ENCODE measurements around the gene ARHGAP20.
"Not testable (repeated sequence)": the region's sequence is repeated elsewhere in the genome, so short reads cannot be mapped to it uniquely, and the experiment has no call there.

The ARHGAP20 gene

DNA sequence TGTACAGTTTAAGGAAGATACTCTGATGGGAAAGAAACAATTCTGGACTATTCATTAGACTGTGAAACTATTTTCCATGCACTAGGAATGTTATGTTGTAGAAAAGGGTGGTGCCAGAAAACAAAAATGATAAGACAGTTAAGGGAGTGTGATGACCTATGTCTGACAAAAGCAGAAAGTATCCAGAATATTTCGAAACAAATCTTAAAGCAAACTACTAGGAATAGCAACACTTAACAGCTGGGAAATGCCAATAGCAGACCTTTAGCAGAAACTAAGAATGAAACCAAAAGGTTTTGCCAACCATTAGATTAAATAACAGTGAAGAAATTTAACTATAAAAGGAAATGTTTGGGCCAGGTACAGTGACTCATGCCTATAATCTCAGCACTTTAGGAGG is 3.3 kb upstream of the ARHGAP20 start:
- DNase-seq (ENCODE audit: low read depth in 2 of 2) = no peak

DNA sequence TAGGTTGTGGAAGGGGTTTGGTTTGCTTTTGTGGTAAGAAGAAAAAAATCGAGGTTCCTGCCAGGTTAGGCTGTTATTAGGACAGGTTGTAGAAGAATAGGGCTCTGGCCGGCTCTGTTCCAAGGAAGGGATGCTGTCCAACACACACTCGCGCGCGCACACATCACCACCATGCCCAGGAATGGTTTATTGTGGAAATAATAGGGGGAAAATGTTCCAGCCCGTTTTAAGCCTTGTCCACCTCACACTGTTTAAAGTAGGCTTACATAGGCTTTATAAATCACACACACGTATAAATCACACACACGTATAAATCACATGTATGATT is 1.2 kb upstream of the ARHGAP20 start:
- DNase-seq (ENCODE audit: low read depth in 2 of 2) = no peak

DNA sequence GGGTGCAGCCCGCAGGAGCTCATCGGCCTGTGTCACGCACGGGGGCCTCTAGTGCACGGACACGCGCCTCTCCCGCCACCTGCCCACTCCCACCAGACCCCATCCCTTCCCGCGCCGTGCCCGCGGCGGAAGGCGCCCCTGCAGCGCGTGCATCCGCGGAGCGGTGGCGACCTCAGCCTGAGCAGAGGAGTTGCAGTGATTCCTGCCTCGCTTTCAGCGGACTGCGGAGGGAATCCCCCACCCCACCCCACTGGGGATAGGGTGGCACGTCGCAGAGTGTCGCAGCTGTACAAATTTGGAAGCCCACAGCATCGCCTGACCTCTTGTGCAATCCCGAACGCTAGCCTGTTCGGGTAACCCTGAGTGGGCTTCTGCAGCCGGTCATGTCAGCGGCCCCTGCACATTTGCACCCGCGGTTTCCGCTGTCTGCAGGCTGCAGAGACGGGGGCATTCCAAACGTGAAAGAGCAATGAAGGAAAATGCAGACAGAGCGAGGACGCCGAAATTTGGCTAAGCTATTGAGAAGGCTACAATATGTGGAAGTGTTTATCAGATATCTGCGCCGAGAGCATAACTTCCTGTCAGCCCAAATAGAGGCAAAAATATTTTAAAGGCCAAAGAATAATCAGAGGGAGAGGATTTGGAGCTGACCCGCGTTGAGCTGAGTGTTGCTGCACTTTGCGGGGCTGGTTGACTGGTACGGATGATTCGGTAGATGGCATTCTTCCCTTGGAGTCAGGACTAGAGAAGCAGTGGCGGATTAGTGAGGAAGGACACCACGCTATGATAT is 617 bp upstream of the ARHGAP20 start:
- no peak for DNase-seq (ENCODE audit: low read depth in 2 of 2)

DNA sequence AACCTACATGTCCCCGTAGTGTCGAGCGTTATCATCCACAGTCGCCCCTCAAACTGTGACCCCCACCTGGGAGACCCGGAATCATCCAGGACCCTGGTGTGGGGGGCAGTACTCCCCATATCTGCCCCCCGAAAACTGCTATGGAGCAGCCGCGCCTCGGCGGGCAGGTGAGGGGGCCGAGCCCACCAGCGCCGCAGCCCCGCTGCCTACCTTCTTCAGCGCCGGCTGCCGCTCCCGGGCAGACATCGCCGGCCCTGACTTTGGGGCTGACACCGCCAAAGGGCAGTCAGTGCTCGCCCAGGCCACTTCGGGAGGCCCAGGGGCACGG is 825 bp downstream of the ARHGAP20 start:
- no peak for DNase-seq (ENCODE audit: low read depth in 2 of 2)

DNA sequence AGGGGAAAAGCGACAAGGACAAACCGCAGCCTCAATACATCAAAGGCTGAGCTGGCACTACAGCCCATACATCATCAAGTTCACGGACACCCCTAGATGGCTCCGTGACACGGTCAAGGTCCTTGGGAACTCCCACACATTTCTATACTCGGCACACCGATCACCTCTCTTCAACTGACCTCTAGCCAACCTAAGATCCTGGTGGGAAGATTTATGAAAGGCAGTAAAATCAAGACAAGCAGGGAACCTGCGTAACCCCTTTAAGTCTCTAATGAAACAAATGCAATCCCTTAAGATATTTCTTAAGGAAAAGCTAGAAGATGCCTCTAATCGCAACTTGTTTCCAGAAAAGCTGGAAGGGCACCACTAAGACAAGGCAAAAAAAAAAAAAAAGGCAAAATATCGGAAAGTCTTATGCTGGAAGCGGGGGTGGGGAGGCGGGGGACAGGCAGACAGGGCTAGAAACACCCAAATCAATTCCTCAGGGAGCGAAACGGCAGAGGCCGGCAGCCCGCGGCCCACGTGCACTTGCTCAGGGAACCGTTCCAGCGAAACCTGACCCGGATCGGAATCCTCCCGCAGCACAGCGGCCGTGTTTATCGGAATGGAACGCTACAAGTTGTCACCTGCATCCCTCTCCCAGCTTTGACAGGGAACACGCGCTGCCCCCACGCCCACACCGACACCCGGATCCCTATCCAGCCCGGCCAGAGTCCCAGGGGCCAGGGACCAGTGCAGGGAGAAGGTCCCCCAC is 1.4 kb downstream of the ARHGAP20 start:
- no peak for DNase-seq (ENCODE audit: low read depth in 2 of 2)

DNA sequence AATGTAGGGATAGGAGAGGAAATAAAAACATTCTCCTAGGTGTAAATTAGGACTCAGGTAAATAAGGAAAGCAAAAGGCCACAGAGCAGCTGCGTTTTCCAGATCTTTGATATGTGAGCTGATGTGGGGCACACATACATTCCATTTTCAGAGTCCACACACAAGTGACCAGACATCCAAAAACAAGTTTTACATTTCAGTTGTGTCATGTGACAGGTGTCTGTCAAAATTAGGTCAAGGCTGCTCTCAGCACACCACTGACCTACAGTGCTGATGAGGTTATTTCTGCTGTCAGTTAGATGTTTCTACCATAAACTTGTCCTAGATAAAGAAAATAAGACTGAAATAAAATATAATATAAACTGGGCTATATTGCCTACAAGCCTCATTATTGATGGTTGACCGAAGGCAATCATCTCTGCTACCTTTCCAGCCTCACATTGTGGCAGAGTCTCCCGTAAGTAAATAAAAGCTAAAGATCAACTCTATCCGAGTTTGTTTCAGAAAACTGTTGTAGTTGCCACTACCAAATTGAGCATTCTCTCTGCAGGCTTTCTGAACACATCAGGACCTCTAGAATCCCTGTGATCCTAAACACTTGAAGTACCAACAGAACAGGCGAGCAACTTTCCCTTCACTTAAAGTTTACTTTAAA is 7.9 kb downstream of the ARHGAP20 start:
- DNase-seq (ENCODE audit: low read depth in 2 of 2) = no peak

DNA sequence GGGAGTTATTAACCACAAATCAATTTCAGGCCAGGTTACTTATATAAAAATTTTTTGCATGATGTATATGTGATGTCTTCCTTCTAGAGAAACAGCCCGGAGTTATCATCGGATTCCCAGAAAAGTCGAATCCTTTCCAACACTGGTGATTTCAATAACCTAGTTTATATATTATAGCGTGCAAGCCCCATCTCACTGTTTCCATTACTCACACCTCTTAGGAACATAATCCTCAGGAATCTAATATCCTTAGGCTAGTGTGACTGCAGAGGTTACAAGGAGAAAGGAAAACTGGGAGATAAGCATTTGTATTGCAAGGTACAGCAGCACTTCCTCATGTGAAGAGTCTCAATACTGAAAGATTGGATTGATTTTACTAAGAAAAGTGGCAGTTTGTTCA is 20.3 kb downstream of the ARHGAP20 start:
- DNase-seq (ENCODE audit: low read depth in 2 of 2) = no peak

DNA sequence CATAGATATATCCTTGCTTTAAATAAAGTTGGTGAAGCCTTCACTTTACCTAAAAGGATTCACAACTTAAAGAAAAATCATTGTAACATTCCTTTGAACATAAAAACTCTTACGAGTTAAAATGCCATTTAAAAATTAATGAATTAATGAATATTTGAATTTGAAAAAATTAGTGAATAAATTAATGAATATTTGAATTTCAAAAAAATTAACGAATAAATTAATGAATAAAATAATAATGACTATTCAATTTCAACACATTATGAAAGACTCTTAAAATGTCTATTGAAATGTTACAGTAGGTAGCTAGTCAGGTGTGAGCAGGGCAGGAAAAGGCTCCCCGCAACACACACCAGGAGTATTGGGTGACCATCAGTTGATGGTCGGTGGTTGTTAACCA is 22.9 kb downstream of the ARHGAP20 start:
- no peak for DNase-seq (ENCODE audit: low read depth in 2 of 2)

DNA sequence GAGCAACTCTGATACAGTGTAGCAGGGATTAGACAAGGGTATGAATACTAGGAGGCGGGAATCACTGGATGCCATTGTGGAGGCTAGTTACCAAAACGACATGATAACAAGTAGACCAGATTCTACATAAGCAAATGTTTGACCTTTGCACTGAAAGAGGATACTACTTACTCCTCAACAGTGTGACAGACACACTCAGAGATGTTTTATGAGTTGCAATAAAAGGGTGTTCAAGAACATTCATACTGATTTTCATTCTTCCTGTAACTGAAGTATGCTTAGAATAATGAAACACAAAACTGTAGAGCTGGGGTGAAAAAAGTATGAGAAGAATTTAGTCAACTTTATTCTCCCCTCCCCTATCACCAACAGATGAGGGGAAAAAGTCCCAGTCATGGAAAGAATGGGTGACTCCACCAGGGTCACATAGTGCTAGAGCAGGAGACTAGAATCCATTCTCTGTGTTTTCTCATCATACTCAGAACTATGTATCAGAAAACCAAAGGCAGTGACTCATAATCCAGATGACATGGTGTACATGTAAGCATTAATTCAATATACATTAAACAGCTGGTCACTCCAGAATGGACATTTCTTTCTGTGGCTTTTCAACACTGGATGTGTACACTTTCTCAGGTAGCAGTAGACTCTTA is 32.8 kb downstream of the ARHGAP20 start:
- DNase-seq (ENCODE audit: low read depth in 2 of 2) = no peak

DNA sequence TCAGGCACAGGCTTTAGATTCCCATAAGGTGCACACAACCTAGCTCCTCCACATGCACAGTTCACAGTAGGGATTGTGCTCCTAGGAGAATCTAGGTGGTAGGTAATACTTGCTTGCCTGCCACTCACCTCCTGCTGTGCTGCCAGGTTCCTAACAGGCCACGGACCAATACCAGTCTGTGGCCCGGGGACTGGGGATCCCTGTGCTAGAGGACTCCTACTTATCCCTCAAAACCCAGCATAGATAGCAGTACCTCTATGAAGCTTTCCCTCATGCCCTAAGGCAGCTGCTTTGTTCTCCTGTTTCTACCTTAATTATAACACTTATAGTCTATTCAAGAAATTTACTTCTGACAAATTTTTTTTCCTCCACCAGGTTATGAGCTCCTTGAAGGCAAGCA is 36.7 kb downstream of the ARHGAP20 start:
- no peak for DNase-seq (ENCODE audit: low read depth in 2 of 2)

DNA sequence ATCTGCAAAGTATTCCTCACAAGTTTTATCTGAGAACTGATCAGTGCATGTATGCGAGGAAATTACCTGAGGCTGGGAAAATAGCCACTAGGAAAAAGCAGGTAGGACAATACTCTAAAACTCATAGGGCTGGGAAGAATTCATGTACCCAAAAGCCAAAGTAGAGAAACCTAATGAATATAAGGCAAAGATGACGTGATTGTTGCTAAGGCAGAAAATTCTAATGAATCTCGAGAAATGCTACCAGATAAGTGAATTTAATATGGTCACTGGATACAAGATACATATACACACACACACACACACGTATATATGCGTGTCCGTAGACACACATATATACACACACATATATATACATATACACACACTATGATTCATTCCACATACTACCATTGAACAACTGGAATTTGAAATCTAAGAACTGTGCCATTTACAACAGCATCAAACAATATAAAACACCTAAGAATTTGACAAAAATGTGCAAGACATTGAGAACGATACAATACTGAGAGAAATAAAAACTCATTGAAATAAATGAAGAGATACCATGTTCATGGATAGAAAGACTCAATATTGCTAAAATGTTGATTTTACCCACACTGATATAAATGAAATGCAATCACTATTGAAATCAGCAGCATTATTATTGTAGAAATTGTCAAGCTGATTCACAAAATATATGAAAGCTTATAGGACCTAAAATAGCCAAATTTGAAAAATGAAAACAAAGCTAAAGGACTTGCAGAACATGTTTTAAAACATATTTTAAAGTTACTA is 46.4 kb downstream of the ARHGAP20 start:
- DNase-seq (ENCODE audit: low read depth in 2 of 2) = no peak

DNA sequence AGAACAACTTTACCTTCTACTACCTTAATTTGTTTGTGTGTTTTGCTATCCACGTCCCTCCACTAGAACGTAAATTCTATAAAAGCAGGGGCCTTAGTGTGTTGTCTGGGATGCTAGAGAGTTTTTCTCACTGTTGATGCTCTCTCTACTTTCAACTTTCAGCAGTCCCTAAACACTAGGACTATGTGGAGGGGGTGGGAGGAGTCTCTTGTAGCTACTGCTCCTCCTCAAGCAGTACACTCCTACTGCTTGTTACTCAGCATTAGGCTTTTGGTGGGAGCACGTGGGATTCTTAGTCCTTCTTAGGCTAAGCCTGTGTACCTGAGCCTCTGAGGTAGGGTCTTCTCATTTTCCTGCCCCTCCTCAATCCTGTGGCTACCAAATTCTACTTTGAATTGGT is 56.3 kb downstream of the ARHGAP20 start:
- no peak for DNase-seq (ENCODE audit: low read depth in 2 of 2)

DNA sequence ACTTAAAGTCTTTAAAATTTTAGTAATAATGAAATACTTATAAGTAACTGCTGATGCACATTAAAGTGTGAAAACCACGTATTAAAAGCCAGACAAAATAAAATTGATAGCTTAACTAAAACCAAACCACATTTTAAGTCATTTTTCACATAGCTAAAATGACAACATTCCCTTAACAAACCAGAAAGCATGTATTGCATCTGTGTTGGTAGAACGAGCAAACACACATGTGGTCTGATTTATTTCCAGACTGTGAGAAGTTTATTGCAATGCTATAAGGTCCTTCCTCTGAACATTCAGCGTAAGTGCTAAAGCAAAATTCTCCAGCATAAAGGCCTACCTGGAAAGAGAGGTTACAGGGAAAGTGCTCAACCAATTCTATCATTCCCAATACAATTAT is 57.8 kb downstream of the ARHGAP20 start:
- no peak for DNase-seq (ENCODE audit: low read depth in 2 of 2)

DNA sequence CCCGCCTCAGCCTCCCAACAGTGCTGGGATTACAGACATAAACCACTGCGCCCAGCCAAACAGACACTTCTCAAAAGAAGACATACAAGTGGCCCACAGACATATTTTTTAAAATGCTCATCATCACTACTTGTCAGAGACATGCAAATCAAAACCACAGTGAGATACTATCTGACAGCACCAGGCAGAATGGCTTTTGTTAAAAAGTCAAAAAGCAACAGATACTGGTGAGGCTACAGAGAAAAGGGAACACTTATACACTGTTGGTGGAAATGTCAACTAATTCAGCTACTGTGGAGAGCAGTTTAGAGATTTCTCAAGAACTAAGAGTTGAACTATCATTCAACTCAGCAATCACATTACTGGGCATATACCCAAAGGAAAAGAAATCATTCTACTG is 67.0 kb downstream of the ARHGAP20 start:
- DNase-seq (ENCODE audit: low read depth in 2 of 2) = no peak

DNA sequence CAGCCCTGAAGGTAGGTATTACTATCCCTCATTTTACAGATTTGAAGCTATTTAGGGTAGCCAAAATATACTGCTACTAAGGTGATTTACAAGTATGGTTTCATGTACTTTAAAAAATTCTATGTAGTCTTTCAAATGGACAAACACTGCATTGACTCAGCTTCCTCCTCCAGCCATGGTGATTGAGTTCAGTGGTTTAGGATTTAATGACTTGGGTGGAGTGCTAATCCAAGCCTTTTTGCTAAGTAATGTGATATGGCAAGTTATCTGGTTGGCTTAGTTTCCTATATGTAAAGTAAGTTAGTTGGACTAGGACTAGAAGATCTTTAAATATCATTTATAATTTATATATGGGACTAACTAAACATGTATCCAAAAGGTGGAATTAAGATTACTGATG is 77.9 kb downstream of the ARHGAP20 start:
- no peak for DNase-seq (ENCODE audit: low read depth in 2 of 2)

DNA sequence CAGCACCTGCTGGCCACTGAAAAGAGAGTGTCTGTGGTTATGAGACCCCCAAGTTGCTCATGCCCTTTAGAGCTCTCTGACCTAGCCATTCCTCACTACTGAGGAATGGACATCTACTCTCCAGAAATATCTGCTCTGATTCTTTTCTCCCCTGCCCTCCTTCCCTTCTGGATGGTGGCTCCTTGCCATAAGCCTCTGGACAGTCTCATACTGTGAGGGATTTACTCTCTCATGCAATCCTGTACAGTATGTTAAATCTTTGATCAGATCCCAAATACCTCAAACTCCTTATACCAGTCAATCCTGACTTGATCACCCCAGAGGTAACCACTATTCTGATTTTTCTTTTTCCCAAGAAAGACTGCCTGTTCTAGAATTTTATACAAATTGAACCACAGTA is 80.7 kb downstream of the ARHGAP20 start:
- no peak for DNase-seq (ENCODE audit: low read depth in 2 of 2)

DNA sequence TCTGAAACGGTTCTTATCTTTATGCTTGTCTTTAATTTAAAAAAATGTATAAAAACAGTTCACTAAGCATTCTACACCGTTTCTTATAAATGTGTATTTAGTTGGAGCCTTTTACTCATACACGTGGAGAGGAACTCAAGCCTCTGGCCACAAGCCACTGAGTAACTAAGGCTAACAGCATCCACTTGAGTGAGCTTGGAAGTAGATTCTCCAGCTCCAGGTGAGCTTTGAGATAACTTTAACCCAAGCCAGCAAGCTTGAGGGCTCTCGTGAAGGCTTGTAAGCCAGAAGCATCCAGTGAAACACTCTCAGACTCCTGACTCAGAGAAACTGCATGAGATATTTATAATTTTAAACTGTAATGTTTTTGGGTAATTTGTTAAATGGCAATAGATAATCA is 82.6 kb downstream of the ARHGAP20 start:
- DNase-seq (ENCODE audit: low read depth in 2 of 2) = no peak

DNA sequence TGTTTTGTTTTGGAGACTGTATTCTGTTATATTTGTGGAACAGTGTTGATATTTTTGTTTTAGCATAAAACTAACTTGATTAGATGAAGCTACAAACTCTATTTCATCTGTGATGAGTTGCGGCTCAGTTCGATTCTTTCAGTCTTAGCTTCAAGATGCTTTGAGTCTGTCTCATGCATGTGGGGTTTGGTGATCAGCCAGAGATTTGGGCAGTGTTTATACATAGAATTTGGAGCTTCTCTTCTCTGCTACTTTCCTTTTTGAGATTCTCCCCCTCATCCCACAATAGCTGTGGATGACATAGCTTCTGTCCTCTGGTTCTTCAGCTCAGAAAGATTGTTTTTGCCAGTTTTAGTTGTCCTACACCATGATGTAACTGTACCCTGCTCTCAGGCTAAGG is 90.4 kb downstream of the ARHGAP20 start:
- no peak for DNase-seq (ENCODE audit: low read depth in 2 of 2)

DNA sequence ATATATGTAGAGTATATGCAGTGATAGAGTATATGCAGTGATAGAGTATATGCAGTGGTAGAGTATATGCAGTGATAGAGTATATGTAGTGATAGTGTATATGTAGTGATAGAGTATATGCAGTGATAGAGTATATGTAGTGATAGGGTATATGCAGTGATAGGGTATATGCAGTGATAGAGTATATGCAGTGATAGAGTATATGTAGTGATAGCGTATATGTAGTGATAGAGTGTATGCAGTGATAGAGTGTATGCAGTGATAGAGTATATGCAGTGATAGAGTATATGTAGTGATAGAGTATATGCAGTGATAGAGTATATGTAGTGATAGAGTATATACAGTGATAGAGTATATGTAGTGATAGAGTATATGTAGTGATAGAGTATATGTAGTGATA is 92.9 kb downstream of the ARHGAP20 start:
- DNase-seq (ENCODE audit: low read depth in 2 of 2) = not testable (repeated sequence)

DNA sequence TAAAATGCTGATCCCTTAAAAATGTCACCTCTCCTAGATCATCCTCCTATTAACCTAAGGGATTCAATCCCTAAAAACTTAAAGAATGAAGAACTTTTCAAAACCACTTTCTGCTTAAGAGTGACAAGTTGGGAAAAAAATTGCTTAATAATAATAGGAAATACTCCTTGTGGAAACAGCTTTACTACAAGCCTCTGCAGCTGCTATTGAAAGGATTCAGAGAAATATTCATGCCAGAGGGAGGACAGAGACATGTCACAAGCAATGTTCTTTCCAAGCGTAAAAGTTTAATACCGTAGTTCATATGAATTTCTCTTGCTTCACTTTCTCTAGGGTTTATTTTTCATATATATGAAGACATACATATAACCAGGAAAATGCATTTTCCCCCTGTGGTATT is 98.2 kb downstream of the ARHGAP20 start:
- no peak for DNase-seq (ENCODE audit: low read depth in 2 of 2)

DNA sequence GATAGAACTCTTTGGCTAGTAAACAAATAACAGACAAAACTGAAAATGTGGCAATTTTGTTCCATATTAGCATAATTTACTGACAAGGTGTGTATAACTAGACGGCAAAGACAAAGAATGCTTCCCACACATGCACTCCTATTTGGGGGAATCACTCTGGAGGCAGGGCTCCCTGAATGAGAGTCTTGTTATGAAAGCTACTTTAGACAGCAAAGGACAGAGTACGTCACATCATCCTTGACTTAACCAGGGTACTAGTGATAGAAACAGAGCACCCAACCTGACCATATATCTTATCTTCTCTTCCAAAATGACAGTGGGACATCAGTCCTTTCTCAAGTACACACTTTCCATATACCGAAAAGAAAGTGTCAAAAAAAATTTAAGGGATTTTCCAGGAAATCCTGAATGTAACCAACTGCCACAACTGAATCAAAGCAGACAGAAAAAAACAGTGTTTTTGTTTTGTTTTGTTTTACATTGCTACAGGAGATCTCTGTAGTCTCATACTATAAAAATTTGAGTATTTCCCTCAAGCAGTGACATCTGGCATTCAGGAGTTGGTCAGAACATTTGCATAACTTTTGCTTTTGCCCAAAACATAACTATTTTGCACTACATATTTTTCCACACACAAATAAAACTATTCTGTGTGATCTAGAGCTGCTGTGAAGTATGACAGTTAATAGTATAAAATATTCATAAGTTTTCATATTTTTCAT is 98.9 kb downstream of the ARHGAP20 start:
- DNase-seq (ENCODE audit: low read depth in 2 of 2) = no peak
